Natural killer cell (primary cell): ENCODE data around the gene FXYD6. TPM values are rescaled to one million over a fixed set of nuclear protein-coding genes. Genes with fewer than 3 reads are reported as not detected.
A peak's percentile ranks its signal among the peaks of the same experiment; 100 is the strongest.

Source experiments
- ATAC-seq, 3 donors: fragments of 150-1000 bp in 2 of 3; fragments of 200-7000 bp in 1 of 3; cut with Tn5 transposase; 1 replicate in 1 of 3; 2 replicates in 2 of 3; pipeline ENCODE4 v1.10.0; 2021; ENCODE audit warnings: mild to moderate bottlenecking in 2 of 3, moderate library complexity in 2 of 3
- DNase-seq, 2 donors: peaks; one replicate each; pipeline versions ENCODE4 v3.0.0 to v3.0.0-alpha.2; 2013 to 2021; ENCODE audit warnings: mixed read lengths in 1 of 2
- H3K27ac ChIP-seq: one replicate; pipeline ENCODE4 v1.5.1; 2013; ENCODE audit warnings: mild to moderate bottlenecking, low read length
- H3K27me3 ChIP-seq: one replicate; pipeline ENCODE4 v1.6.1; 2013; ENCODE audit warnings: low read length; ENCODE audit not compliant: control insufficient read depth, insufficient read depth
- H3K36me3 ChIP-seq: one replicate; pipeline ENCODE4 v1.6.1; 2013; ENCODE audit warnings: low read length; ENCODE audit not compliant: control insufficient read depth, insufficient read depth
- H3K4me1 ChIP-seq: one replicate; pipeline ENCODE4 v1.6.1; 2013; ENCODE audit warnings: low read length; ENCODE audit not compliant: control insufficient read depth, insufficient read depth
- H3K4me3 ChIP-seq: one replicate; pipeline ENCODE4 v1.5.1; 2013; ENCODE audit warnings: low read length
- H3K9me3 ChIP-seq: one replicate; pipeline ENCODE4 v1.6.1; 2013; ENCODE audit warnings: low read length; ENCODE audit not compliant: control insufficient read depth, insufficient read depth
- H3K27ac Mint-ChIP-seq, 2 donors: one replicate each; pipeline ENCODE4 v1.8.0; 2022; ENCODE audit warnings: mild to moderate bottlenecking in 2 of 2, mixed read lengths in 2 of 2, moderate library complexity in 1 of 2
- H3K27me3 Mint-ChIP-seq, 2 donors: one replicate each; pipeline ENCODE4 v1.8.0; 2022; ENCODE audit warnings: low read depth in 2 of 2, mixed read lengths in 2 of 2
- H3K36me3 Mint-ChIP-seq: one replicate; pipeline ENCODE4 v1.8.0; 2022; ENCODE audit warnings: mixed read lengths
- H3K4me1 Mint-ChIP-seq, 2 donors: one replicate each; pipeline ENCODE4 v1.8.0; 2022; ENCODE audit warnings: mixed read lengths in 2 of 2
- H3K4me3 Mint-ChIP-seq: one replicate; pipeline ENCODE4 v1.8.0; 2022; ENCODE audit warnings: mild to moderate bottlenecking, moderate library complexity, mixed read lengths
- H3K9me3 Mint-ChIP-seq, 2 donors: one replicate each; pipeline ENCODE4 v1.8.0; 2022; ENCODE audit warnings: mixed read lengths in 2 of 2
- CTCF ChIP-seq: fragments of 200-600 bp; IDR thresholded peaks from one replicate; pipeline ENCODE4 v1.8.0; 2022; ENCODE audit warnings: antibody characterized with exemption
- WGBS: methylation state at CpG from one replicate; pipeline ENCODE4 v1.1.7; 2013; ENCODE audit warnings: missing lambda C conversion rate; ENCODE audit not compliant: insufficient coverage; 5-methylcytosine and 5-hydroxymethylcytosine counted together
- intact Hi-C: fragments of 100-400 bp; cut with micrococcal nuclease; formaldehyde crosslinking; loops from one replicate; pipeline ENCODE4 v1.14.2; 2022
- total RNA-seq, 4 donors: library from RNA; stranded (reverse); fragments of 120-200 nt in 1 of 4; gene quantifications; one replicate each; pipeline versions ENCODE4 v1.2.3 to v1.2.4, GENCODE V29; 2013 to 2022

Gene FXYD6
- total RNA-seq, 3 donors from 2014 or later (not counting 1 experiment from before 2014, with no cell fraction given) = 0.20 to 0.90 TPM; not detected in 1

- no peak for TF ChIP-seq CTCF
These were observed 41.2 kb upstream of the FXYD6 start for GRCh38 chr11:117917591-117918151.

GRCh38 chr11:117916956-117917355 lies 40.5 kb upstream of the FXYD6 start:
- DNase-seq (no peak), ATAC-seq (no peak)
- Mint-ChIP-seq H3K4me3 (no peak overlapping the region), H3K27me3 (peaks cover 0 to 12% of the 10 kb centered on the region in 2 donors), H3K4me1 (peaks cover 0 to 21% of the 10 kb centered on the region in 2 donors), H3K27ac (no peak overlapping the region), H3K9me3 (no peaks in the 10 kb centered on the region), H3K36me3 (no peaks in the 10 kb centered on the region)
- no peak overlapping the region for H3K27ac ChIP-seq
- WGBS = 95% methylated on average over 11 of the region's 11 CpGs
- intact Hi-C loops = no loop called here
- no peaks in the 10 kb centered on the region for H3K27me3 ChIP-seq
- no peak overlapping the region for H3K4me3 ChIP-seq
- TF ChIP-seq CTCF = no peak
- H3K9me3 ChIP-seq = no peaks in the 10 kb centered on the region
- no peaks in the 10 kb centered on the region for H3K36me3 ChIP-seq
- no peaks in the 10 kb centered on the region for H3K4me1 ChIP-seq

More at GRCh38 chr11:117917591-117918151, 41.2 kb upstream of the FXYD6 start:
- H3K4me1 ChIP-seq = no peaks in the 10 kb centered on the region
- no peak for DNase-seq
- no peaks in the 10 kb centered on the region for H3K9me3 ChIP-seq
- no peaks in the 10 kb centered on the region for H3K27me3 ChIP-seq
- 90% methylated on average over 5 of the region's 5 CpGs for whole genome bisulfite sequencing
- peaks cover 0 to 8% of the 10 kb centered on the region in 2 donors for H3K27me3 Mint-ChIP-seq
- no peak overlapping the region for H3K4me3 ChIP-seq
- peaks cover 0 to 17% of the 10 kb centered on the region in 2 donors for H3K4me1 Mint-ChIP-seq
- no peaks in the 10 kb centered on the region for H3K36me3 ChIP-seq
- H3K9me3 Mint-ChIP-seq = no peaks in the 10 kb centered on the region
- intact Hi-C loops = no loop called here
- ATAC-seq = no peak
- no peak overlapping the region for H3K4me3 Mint-ChIP-seq
- no peaks in the 10 kb centered on the region for H3K36me3 Mint-ChIP-seq
- no peak overlapping the region for H3K27ac Mint-ChIP-seq
- H3K27ac ChIP-seq = no peak overlapping the region

GRCh38 chr11:117915672-117916235 lies 39.3 kb upstream of the FXYD6 start:
- Mint-ChIP-seq H3K4me1 (peaks cover 0 to 21% of the 10 kb centered on the region in 2 donors), H3K4me3 (no peak overlapping the region), H3K27me3 (peaks cover 0 to 12% of the 10 kb centered on the region in 2 donors), H3K9me3 (no peaks in the 10 kb centered on the region), H3K27ac (peak overlapping the region in 1 of 2 donors; percentile 22), H3K36me3 (no peaks in the 10 kb centered on the region)
- no peak for TF ChIP-seq CTCF
- H3K27me3 ChIP-seq = no peaks in the 10 kb centered on the region
- WGBS = 84% methylated on average over 9 of the region's 9 CpGs
- H3K4me1 ChIP-seq = no peaks in the 10 kb centered on the region
- DNase-seq (no peak), ATAC-seq (no peak)
- no peaks in the 10 kb centered on the region for H3K36me3 ChIP-seq
- intact Hi-C loops = no loop called here
- no peak overlapping the region for H3K4me3 ChIP-seq
- H3K9me3 ChIP-seq = no peaks in the 10 kb centered on the region
- no peak overlapping the region for H3K27ac ChIP-seq
